ENCODE data around the gene FCHO2. TPM values are rescaled to one million over a fixed set of nuclear protein-coding genes. Genes with fewer than 3 reads are reported as not detected.

FCHO2 gene
- total RNA-seq, 3 donors from 2014 or later = 49.5 to 57.6 (median 56.7) TPM

DNA sequence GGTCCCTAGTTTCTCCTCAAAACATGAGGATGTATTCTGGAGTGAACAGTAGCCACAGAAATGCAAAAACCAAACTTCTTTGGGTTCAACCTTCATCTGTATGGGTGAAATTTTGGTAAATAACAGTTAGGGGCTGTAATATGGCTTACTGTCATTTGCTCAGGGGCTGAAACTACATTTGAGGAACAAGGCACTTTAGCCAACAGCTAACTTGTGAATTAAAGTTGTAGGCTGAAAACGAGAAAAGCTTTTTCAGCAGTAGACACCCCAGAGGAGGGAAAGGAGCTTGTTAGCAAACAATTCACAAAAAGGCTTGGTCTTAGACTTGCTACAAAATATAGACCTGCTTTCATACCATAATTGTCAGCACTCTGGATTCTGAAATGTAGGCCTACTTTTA is 171.1 kb downstream of the FCHO2 start:
- H3K4me1 ChIP-seq (ENCODE audit: low read depth) = peaks cover 46% of the 10 kb centered on the region
- H3K9me3 ChIP-seq = no peaks in the 10 kb centered on the region
- TF ChIP-seq CTCF (IDR thresholded peaks at IDR 0.05) = no peak
- no peaks in the 10 kb centered on the region for H3K36me3 ChIP-seq (ENCODE audit: low read depth)
- intact Hi-C loops (cut with DNase I, micrococcal nuclease) = no loop called here
- ATAC-seq = no peak
- no peak overlapping the region for H3K4me3 ChIP-seq
- no peak for DNase-seq

- intact Hi-C loops (cut with DNase I, micrococcal nuclease) = no loop called here
- no peaks in the 10 kb centered on the region for H3K36me3 ChIP-seq (ENCODE audit: low read depth)
- H3K4me3 ChIP-seq = no peak overlapping the region
- no peak for TF ChIP-seq CTCF (IDR thresholded peaks at IDR 0.05)
- no peaks in the 10 kb centered on the region for H3K9me3 ChIP-seq
- no peak for DNase-seq
- peak; percentile 53 for ATAC-seq
- H3K4me1 ChIP-seq (ENCODE audit: low read depth) = peaks cover 45% of the 10 kb centered on the region
Measured at GRCh38 chr5:73129143-73129542, 173.3 kb downstream of the FCHO2 start.

DNA sequence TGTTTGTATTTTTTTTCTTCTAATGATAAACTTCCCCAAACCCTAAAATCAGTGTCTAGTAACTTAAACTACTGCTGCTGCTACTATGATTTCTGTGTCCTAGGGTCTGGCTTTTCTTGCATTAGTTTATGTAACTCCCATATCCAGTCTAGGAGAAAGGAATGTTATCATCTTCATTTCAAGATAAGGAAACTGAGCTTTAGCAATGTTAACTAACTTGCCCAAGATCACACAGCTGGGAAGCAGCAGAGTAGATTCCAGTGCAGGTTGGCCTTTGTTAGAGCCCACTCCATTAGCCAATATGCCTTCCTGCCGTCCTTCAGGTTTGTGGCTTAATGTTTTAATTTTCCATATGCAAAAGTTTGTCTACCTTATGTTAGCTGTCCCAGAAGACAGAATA is 175.0 kb downstream of the FCHO2 start:
- TF ChIP-seq CTCF (IDR thresholded peaks at IDR 0.05) = no peak
- intact Hi-C loops (cut with DNase I, micrococcal nuclease) = no loop called here
- peaks cover 33% of the 10 kb centered on the region for H3K4me1 ChIP-seq (ENCODE audit: low read depth)
- no peaks in the 10 kb centered on the region for H3K36me3 ChIP-seq (ENCODE audit: low read depth)
- no peak overlapping the region for H3K4me3 ChIP-seq
- ATAC-seq (no peak), DNase-seq (no peak)
- H3K9me3 ChIP-seq = no peaks in the 10 kb centered on the region

GRCh38 chr5:73131711-73132425 is 176.0 kb downstream of the FCHO2 start:
- H3K9me3 ChIP-seq = no peaks in the 10 kb centered on the region
- H3K4me1 ChIP-seq (ENCODE audit: low read depth) = peaks cover 29% of the 10 kb centered on the region
- no peak for DNase-seq
- no peak for TF ChIP-seq CTCF (IDR thresholded peaks at IDR 0.05)
- intact Hi-C loops (cut with DNase I, micrococcal nuclease) = no loop called here
- no peaks in the 10 kb centered on the region for H3K36me3 ChIP-seq (ENCODE audit: low read depth)
- no peak overlapping the region for H3K4me3 ChIP-seq
- ATAC-seq = peak; percentile 62

DNA sequence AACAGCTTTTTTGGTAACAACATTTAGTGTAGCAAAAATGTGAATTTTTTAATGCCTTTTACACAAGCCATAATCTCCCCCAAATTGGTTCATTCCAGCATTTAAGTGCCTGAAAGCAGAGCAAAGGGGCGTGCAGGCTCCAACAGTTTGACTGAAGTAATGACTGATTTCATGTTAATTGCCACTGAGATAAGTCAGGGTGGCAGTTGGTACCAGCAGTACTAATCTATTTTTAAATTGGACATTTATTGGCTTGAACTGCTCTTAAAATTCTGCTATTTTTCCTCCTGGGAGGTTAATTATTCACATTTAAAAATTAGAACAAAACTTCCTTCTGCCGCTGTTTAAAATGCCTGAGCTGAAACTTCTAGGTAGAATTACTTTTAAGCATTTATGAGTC is 176.9 kb downstream of the FCHO2 start:
- peaks cover 29% of the 10 kb centered on the region for H3K4me1 ChIP-seq (ENCODE audit: low read depth)
- H3K4me3 ChIP-seq = no peak overlapping the region
- TF ChIP-seq CTCF (IDR thresholded peaks at IDR 0.05) = no peak
- no peaks in the 10 kb centered on the region for H3K36me3 ChIP-seq (ENCODE audit: low read depth)
- DNase-seq (no peak), ATAC-seq (peak; percentile 7)
- no peaks in the 10 kb centered on the region for H3K9me3 ChIP-seq
- intact Hi-C loops (cut with DNase I, micrococcal nuclease) = no loop called here

DNA sequence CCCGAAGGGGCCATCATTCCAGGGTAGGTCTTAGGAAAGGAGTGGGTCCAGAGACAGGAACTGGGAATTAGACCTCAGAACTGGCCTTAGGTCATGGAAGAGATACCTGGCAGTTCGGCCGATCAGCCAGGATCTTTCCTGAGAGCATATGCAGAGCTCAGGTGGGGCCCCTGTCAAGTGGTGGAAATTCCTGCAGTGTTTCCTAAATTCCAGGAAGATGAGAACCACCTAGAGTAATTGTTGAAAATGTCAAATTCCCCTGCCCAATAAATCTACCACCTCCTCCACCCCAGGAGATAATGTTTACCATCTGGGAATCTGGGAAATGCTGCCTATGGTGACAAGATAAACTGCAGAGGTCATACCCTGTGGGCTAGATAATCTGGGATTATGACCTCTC is 179.2 kb downstream of the FCHO2 start:
- no peak overlapping the region for H3K4me3 ChIP-seq
- peaks cover 27% of the 10 kb centered on the region for H3K4me1 ChIP-seq (ENCODE audit: low read depth)
- H3K36me3 ChIP-seq (ENCODE audit: low read depth) = no peaks in the 10 kb centered on the region
- TF ChIP-seq CTCF (IDR thresholded peaks at IDR 0.05) = no peak
- intact Hi-C loops (cut with DNase I, micrococcal nuclease) = no loop called here
- ATAC-seq (no peak), DNase-seq (no peak)
- no peaks in the 10 kb centered on the region for H3K9me3 ChIP-seq

Data from mucosa of descending colon (tissue), 3 donors.